CD4-positive, alpha-beta T cell treated with Interleukin-17A for 4 hours (primary cell): ENCODE results near the gene TRIOBP.
"Not testable (repeated sequence)": the region's sequence is repeated elsewhere in the genome, so short reads cannot be mapped to it uniquely, and the experiment has no call there.

Source experiments
- DNase-seq: peaks from one replicate; pipeline ENCODE4 v3.0.0-alpha.2; 2020; ENCODE audit warnings: mixed read lengths

The TRIOBP gene

DNA sequence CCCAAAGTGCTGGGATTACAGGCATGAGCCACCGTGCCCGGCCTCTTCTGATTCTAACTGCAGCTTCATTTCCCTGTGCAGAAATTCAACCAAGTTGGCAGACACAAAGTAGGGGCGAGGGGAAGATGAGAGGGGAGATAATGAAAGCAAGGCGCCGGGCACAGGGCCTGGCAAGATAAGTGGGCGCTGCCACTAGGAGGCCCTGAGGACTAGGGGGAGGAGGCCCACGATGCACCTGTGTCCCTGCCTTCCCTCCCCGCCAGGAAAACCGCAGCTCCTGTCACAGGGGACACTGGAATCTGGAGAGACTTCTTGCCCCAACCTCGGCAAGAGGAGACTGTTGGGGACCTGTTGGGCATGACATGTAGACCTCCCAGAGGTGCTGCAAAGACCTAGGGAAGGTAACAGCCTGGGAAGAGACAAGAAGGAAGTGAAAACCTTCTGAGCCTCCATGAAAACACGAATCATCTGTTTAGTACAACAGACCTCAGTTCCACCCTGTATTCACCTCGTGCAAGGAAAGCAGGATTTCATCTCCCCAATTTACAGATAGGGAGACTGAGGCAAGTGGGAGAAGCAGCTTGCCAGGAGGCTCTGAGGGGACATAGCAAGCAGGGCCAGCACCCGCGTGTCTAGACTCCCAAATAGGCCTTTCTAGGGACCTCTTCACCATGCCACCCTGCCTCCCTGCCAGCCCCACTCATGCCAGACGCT is 24.5 kb upstream of the TRIOBP start:
- DNase-seq = peak; percentile 53

GRCh38 chr22:37672920-37673455 is 23.9 kb upstream of the TRIOBP start:
- DNase-seq = no peak

GRCh38 chr22:37674248-37674647 is 22.6 kb upstream of the TRIOBP start:
- DNase-seq = no peak

GRCh38 chr22:37674951-37675929 is 21.6 kb upstream of the TRIOBP start, which contains the start of gene LGALS1:
Gene LGALS1, plus strand, starts transcription at chr22:37675636. Its CDS starts 67 bp downstream, at chr22:37675703.
- peak; percentile 78 for DNase-seq

DNA sequence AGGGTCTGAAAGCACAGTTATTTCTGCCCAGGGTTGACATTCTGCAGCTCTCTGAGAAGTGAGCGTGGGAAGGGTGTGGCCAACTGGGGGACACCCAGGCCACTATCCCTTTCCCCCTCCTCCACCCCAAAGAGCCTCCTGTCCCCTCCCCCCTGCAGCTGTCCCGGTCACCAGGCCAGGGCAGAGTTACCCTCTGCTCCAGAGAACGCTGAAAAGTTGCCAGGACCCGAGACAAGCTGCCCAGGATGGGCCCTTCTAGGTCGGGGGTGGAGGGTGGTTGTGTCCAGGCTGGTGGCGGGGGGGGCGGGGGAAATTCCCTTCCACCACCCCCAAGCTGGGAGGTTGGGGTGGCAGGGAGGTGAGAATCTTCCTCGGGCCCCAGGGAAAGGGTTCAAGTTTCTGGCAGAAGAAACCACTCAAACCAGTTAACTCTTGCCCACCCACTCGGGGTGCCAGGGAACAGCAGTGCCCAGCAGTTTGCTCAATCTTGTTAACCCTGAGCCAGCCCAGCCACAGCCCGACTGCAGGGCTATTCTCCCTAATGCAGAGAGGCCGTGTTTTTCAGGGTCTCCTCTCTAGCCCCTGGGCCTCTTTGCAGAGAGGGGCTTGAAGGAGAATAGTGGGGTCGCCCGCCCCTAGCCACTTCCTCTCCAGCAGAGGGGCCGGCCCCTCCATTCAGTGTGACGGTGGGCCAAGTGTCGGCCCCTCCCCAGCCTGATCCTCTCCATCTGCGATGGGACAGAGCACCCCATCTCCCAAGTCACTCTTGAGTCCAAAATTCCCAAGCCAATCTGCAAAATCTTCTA is 20.7 kb upstream of the TRIOBP start:
- DNase-seq = peak; percentile 42

DNA sequence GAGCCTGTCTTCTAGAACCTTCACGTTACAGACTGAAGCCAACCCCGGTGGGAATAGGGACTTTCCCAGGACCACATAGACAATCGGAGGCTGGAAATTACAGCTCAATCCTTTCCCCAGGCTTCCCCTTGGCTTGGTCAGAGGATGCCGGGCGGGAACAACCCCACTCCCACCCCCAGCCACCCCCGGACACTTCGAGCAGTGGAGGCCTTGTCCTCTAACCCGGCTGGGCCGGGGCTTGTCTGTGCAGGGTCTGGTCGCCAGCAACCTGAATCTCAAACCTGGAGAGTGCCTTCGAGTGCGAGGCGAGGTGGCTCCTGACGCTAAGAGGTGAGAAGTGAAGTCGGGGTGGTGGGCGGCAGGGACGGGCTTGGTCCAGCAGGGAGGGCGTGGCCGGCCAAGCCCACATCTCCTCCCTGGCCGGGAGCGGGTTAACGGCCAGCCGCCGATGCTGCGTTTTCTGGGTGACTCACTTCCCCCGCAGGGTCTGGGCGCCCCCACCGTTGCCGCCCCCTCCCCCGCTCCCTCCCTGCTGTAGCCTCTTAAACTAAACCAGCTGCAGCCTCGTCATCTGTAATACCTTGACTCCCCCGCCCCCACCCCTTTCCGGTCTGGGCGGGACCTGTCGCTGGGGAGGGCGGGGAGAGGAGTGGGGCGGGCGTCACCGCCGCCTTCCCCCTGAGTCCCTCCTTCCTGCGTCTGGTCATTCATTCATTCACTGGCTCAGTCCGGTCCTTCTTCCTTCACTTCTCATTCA is 19.9 kb upstream of the TRIOBP start:
- DNase-seq = peak; percentile 98

GRCh38 chr22:37677493-37677974 is 19.3 kb upstream of the TRIOBP start:
- no peak for DNase-seq

DNA sequence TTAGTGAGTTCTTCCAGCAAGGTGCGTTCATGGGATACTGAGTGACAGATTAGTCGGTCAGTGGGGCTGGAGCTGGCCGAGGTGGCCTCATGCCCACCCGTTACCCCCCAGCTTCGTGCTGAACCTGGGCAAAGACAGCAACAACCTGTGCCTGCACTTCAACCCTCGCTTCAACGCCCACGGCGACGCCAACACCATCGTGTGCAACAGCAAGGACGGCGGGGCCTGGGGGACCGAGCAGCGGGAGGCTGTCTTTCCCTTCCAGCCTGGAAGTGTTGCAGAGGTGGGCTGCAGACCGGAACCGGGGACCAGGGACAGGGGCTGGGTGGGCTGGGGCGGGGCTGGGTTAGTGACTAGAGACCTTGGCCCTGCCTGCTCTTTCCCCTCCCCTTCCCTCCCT is 18.5 kb upstream of the TRIOBP start:
- DNase-seq = no peak

DNA sequence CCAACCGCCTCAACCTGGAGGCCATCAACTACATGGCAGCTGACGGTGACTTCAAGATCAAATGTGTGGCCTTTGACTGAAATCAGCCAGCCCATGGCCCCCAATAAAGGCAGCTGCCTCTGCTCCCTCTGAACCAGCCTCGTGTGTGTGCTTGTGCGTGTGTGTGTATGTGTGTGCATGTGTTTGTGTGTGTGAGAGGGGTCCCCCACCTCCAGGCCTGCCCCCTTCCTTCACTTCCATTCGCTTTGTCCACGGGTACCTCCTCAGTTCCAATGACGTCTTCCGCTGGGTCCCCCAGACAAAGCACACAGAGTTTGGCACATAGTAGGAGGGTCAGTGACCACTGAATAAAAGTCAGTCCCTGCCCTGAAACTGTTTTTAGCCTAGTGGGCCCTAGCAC is 17.2 kb upstream of the TRIOBP start:
- no peak for DNase-seq

GRCh38 chr22:37680191-37680851 is 16.5 kb upstream of the TRIOBP start:
- no peak for DNase-seq

- DNase-seq = no peak
Observed at GRCh38 chr22:37681001-37681424, 15.8 kb upstream of the TRIOBP start.

GRCh38 chr22:37681556-37682049 is 15.2 kb upstream of the TRIOBP start:
- DNase-seq = peak; percentile 82

GRCh38 chr22:37684803-37685615 is 11.8 kb upstream of the TRIOBP start:
- DNase-seq = no peak

DNA sequence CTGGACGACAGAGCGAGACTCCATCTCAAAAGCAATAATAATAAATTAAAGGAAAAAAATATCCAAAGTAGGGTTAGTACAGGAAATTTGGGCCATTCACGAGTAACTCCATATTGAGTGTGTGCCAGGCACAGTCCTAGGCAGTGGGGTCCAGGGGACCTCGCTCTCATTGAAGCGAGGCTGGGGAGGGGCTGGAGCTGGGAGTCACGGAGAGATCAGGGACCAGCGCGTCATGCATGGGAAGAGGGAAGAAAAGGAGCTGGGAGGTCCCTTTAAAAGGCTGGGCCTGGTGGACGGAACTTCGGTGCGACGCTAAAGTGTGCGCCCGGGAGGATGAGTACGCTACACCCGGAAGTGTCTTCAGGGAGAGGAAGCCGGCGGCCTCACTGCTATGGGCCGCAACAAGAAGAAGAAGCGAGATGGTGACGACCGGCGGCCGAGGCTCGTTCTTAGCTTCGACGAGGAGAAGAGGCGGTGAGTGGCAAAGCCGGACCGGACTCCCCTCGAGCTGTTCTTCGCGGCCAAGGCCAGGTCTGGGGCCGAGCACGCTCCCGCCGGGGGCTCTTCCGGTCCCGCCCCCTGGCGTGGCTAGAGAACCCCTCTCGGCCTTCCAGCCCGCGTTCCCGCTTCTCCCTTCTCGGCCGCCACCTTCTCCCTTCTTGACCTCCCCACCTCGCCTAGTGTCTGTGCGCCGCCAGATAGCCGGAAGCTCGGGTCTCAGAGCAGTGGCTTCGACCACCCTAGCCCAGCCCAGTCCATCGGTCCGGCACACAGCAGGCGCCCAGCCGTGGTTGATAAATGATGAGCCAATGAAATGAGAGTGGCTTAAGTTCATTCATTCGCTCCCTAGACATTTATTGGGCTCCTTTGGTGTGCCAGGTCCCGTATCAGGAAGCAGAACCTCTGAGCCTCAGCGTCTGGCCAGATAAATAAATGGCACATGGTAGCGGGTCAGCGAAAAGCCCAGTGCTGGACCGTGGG is 10.6 kb upstream of the TRIOBP start, which contains the start of gene NOL12:
Gene NOL12 (plus strand): TSS at position 342 of the 981 bp plus-strand sequence. CDS start 50 bp downstream, at position 392.
- peak; percentile 80 for DNase-seq

- DNase-seq = no peak
Observed at GRCh38 chr22:37690407-37690806, 6.4 kb upstream of the TRIOBP start.

- DNase-seq = no peak
Observed at GRCh38 chr22:37690901-37691504, 5.8 kb upstream of the TRIOBP start.

DNA sequence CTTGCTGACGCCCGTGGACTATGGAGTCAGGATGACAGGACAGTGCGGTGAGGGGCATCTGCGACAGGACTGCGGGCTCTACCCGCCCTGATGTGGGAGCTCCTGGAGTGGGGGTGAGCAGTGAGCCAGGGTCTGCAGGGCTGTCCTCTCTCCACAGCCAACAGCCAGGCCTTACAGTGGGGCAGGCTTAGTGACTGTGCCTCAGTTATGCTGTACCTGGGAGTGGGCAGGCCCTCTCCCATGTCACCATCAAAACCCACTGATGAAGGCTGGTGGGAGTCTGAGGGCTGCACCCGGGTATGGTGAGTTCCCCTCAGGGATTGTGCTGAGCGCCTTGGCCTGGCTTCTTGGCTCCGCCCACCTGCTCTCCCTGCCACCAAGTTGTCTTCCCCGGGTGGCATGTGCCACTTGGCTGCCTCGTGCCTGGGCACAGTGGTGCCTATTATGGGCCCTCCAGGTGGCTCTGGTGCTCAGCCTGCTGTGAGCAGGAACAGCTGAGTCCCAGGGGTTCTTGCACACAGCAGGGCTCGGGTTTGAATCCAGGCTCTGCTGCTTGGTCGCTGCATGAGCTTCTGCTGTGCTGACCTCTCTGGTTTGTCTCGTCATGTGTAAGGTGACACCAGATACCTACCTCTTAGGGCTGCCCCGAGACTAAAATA is 4.1 kb upstream of the TRIOBP start:
- no peak for DNase-seq

DNA sequence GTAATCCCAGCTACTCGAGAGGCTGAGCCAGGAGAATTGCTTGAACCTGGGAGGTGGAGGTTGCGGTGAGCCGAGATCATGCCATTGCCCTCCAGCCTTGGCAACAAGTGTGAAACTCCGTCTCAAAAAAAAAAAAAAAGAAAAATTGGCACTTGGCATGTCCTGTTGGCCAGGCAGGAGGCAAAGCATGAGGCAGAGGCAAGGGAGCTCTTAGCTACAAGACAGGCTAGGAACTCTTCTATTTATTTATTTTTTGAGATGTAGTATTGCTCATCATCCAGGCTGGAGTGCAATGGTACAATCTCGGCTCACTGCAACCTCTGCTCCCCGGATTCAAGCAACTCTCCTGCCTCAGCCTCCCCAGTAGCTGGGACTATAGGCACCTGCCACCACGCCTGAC is 2.7 kb upstream of the TRIOBP start:
- not testable (repeated sequence) for DNase-seq
